Prostate gland (tissue), 2 donors: Measurements from ENCODE around the gene HDGF.

Source experiments
- POLR2A ChIP-seq: fragments of 450-650 bp; IDR thresholded peaks from one replicate; pipeline ENCODE4 v1.6.1; 2016; ENCODE audit warnings: antibody characterized with exemption, mild to moderate bottlenecking
- TF ChIP-seq, protein P1 (sequence below), 4 experiments: fragments of 200-600 bp in 2 of 4; fragments of 450-650 bp in 2 of 4; sonication (generic) in 2 of 4; IDR thresholded peaks; 1 replicate in 3 of 4; 2 replicates in 1 of 4; pipeline ENCODE4 v1.5.1; 2016 to 2019; ENCODE audit warnings: antibody characterized with exemption in 4 of 4, mild to moderate bottlenecking in 2 of 4, moderate library complexity in 2 of 4

DNA sequence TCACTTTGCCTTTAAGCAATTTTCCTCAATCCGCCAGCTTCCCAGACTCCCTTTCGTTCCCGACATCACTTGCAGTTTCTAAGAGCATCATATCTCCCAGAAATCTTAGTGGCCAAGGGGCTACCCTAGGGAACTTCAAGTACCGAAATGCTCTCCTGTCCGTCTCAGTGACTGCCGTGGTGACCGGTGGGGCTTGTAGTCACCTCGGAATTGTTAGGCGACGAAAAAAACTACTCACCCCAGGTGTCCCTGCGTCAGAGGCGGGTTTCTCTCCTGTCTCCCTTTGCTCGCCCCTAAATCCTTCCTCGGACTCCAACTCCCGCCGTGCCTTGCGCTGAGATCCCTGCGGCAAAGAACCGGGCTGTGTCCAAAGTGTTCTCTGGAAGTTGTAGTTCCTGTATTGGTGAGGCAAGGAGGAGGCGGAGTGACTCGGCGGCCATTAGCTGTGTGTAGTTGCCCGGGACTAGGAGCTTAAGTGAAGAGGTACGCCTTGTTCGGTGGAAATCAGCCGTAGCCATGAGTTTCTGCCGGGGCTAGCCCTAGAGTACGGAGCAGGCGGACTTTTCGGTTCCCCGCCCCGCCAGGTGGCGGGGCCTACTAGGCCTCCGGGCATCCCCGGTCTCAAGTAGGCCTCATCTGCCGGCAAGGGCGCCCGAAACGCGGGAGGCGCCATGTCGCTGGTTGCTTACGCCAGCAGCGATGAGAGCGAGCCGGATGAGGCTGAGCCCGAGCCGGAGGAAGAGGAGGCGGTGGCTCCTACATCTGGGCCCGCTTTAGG, 15.8 kb upstream of the HDGF start, which contains the start of gene PRCC:
- TF ChIP-seq, protein P1, sequence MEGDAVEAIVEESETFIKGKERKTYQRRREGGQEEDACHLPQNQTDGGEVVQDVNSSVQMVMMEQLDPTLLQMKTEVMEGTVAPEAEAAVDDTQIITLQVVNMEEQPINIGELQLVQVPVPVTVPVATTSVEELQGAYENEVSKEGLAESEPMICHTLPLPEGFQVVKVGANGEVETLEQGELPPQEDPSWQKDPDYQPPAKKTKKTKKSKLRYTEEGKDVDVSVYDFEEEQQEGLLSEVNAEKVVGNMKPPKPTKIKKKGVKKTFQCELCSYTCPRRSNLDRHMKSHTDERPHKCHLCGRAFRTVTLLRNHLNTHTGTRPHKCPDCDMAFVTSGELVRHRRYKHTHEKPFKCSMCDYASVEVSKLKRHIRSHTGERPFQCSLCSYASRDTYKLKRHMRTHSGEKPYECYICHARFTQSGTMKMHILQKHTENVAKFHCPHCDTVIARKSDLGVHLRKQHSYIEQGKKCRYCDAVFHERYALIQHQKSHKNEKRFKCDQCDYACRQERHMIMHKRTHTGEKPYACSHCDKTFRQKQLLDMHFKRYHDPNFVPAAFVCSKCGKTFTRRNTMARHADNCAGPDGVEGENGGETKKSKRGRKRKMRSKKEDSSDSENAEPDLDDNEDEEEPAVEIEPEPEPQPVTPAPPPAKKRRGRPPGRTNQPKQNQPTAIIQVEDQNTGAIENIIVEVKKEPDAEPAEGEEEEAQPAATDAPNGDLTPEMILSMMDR (IDR thresholded peaks at IDR 0.05), result no peak
- TF ChIP-seq POLR2A, result peak; percentile 41
